ENCODE results near the gene HOPX.

DNA sequence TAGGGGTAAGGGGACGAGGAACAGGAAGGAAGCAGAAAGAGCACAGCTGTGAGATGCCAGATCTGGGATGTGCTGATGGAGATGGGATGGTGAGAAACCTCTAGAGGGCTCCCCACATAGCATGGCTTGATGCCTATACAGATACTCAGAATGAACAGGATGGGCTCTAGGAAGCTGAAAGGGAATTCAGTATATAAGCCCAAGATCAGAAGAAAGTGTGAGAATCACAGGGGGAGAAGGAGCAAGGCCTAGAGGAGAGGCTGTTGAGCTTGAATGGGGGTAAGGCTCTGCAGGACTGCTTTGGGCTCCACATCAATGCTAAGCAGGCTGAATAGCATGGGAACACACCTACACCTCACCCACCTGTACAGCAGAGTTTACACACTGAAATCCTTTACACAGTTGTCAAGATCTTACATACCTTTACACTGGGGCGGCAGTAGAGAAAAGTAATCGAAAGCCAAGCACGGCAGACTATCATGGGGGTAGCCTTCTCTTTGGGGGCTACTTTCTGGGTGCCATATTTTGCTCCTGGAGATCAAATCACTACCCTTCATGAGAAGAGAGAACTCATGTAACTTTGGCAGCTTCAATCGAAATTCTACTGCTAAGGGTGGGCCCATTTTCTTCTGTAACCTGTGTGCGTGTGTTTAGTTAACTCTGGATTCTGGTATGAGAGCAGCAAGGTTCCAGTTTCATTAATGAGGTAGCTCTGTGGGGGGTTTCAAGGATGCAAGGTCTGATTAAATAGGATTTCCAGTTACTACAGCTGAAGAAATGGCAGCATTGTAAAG lies 30.6 kb downstream of the HOPX start:
- TF ChIP-seq CTCF (IDR thresholded peaks at IDR 0.05; ENCODE audit: low read length) (no peak), EZH2 (optimal IDR thresholded peaks at IDR 0.05; ENCODE audit: low read depth, low read length) (no peak)
